HG02970 (cell line): Measurements from ENCODE around the gene HIVEP2.

Source experiments
- ATAC-seq: cut with Tn5 transposase; IDR thresholded peaks from one replicate; pipeline ENCODE4 v1.9.1; 2021; ENCODE audit warnings: mild to moderate bottlenecking, moderate library complexity, moderate number of reproducible peaks; ENCODE audit not compliant: unreplicated experiment, low FRiP score

The HIVEP2 gene

DNA sequence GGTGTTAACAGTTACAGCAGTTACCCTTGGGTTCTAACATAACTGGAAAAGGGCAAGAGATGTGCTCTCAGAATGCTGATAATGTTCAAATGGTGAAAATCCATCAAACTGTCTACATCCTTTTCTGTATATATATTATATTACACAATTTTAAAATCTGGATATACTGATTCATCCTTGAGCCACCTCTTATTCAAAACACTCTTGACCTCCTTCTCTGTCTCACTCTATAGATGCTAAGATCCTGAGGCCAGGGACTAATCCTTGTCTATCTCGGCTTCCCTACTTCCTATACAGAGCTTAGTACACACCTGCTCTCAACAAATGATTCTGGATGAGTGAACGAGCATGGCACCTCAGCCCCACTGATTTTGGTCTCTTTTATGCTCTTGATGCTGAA is 47.3 kb downstream of the HIVEP2 start:
- no peak for ATAC-seq

DNA sequence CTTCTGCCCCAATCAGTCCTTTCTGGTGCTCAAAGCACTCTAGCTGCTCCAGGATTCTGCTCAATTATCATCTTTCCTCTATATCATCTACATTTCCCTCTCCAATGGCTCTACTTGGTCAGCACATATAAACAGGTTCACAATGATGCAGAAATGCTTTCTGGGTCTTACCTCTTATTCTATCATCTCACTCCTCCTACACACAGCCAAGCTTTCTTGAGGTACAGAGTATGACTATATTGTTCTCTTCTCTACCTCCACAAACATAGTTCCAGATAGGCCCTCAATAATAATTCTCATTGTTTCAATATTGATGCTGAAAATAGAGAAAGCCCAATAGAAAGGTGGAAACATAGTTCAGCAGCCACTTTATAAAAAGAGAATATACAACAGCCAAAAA is 48.2 kb downstream of the HIVEP2 start:
- no peak for ATAC-seq

DNA sequence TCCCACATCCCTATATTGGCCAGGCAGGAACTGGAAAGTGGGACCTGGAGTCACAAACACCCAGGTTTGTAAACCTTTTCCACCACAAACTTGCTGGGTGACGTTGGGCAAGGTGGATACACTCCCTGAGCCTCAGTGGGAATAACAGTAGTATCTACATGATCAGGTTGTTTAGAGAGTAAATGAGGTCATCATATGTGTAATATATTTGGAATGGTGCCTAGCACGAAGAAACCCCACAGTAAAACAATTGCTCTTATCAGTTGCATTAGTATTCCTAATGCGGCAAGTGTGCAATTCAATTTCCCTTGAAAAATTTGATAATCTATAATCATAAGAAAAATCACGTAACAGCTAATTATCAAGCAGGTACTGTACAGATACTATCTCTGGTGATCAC is 51.9 kb downstream of the HIVEP2 start:
- ATAC-seq = no peak

DNA sequence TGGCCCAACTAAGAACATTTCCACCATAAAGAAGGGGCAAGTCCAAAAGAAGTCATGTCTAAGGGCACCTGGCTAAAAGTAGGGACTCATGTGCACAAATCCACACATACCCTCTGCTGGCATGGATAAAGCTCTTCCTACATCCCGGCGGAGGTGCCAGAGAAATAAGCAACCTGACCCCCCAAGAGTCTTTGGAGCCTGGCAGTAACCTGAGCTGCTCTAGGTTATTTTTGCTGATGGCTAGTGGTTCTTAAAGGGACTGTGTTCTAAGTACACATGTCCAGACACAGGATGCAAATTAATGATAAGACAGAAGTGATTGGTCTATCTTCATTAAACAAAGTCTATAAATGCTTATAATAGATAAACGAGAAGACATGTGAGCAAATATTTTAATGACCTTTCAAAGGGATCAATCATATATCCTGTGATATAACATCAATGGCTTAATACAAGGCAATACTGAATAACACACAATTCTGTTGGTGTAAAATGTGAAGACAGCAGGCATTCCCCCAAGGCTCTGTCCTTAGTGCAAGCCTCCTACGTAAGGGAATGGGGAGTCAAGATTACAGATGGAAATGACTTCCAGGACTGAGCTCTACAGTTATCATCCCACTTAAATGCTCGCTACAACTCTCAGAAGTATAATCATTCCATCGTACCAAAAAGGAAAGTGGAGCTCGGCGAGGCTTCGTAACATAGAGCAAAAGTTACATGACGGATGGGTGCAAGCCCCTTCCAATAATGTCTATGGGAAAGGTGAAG is 52.5 kb downstream of the HIVEP2 start:
- no peak for ATAC-seq

DNA sequence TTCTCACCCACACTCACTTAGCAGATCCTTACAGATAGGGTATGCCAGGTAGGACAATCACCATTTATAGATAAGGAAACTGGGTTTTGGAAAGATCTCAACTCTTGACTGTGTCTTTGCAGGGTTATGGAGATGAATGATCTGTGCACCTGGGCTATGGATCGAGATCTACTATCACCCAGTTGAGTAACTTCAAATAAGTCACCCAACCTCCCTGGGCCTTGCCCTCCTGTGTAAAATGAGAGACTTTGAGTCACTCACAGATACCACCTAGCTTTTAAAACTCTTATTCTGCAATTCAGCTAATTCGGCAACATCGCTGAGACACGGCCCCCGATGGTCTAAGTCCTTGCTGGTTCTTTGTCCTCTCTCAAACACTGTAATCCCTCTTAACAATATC is 53.5 kb downstream of the HIVEP2 start:
- ATAC-seq = no peak

DNA sequence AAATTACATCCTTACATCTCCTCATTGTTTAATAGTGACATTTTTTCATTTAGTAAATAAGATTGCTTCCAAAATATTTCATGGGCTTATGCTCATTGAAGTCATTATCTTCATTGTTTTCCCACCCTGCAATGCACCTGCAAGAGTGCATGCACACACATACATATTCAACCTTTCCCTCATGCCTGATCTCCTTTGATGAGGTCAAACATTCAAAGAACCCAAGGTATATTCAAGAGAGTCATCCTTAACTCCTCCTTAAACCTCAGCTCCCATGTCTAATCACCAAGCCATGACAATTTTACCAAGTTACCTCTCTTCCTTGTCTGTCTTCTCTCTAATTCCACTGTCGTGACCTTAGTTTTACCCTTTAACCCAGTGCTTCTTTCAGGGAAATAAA is 56.5 kb downstream of the HIVEP2 start:
- no peak for ATAC-seq

DNA sequence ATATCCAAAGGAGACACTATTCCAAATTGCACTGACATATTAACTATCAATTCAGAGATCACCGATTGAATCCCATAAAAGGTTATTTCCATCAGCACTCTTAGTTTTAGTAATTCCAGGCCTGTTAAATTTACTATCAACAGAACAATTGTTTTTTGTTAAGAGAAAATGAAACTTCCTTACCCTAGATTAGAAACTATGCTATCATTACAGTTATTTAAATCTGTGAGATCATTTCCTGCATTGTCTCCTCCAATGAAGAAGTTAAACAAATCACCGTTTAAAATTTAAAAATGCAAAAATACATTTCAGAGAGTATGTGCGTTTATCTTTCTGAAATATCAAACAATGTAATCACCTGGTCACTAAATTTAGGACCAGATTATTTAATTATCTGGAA is 57.5 kb downstream of the HIVEP2 start:
- no peak for ATAC-seq

DNA sequence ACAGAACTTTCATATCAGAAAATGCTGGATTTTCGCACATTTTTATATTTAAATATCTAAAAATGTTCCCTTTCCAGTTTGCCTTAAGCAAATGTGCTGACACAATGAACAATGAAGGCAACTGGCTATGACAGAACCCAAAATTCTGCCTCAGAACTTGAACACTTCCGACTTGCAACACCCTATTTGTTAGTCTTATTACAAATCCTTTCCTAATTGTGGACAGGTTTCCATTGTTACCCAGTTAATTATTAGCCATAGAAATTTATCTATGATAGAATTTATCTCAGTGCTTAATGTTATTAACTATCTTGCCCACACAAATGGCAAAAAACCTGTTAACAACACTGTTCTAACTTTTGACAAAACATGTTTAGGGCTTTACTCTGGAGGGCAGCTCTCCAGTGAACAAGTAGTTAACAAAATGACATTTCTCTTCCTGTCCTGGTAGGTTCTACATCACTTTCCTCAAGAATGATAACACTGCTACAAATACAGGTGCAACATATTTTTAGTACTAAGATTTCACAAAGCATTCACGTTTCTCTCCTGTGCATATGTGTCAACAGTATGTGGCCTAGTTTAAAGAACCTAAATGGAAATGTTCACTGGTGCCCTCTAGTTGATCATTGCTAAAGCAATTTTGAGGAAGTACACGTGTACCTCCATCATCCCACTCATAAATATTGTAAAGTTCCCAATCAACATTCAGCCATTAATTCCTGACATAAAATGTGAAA is 58.4 kb downstream of the HIVEP2 start:
- ATAC-seq = peak; percentile 64

DNA sequence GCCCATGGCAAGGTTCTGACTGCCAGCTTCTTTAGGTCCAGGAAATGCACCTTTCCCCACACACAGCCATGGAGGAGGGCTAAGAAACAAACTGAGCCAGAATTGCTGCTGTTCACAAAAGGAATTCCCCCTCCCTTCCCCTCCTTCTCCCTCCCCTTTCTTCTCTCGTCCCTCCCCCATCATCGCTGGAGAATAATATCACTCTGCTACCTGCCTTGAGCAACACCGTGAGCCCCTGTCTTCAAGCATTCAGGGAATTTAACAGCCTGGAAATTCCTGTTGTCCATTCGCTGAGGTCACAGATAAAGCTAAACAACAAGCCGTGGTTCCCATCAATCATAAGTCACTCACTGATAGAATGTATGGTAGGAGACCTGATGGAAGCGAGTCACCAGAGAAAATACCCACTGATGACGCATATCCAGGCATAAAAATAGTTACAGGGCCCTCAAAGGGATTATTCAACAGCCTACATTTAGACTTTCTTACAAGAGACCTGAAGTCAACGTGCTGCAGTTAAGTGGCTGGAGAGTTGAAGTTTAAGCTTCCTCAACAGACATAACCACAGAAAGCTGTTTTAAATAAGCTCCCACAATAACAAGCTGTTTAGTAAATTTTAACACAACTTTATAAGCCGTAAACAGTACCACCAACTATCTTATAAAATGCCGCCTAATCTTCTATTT is 59.7 kb downstream of the HIVEP2 start:
- ATAC-seq = peak; percentile 61

DNA sequence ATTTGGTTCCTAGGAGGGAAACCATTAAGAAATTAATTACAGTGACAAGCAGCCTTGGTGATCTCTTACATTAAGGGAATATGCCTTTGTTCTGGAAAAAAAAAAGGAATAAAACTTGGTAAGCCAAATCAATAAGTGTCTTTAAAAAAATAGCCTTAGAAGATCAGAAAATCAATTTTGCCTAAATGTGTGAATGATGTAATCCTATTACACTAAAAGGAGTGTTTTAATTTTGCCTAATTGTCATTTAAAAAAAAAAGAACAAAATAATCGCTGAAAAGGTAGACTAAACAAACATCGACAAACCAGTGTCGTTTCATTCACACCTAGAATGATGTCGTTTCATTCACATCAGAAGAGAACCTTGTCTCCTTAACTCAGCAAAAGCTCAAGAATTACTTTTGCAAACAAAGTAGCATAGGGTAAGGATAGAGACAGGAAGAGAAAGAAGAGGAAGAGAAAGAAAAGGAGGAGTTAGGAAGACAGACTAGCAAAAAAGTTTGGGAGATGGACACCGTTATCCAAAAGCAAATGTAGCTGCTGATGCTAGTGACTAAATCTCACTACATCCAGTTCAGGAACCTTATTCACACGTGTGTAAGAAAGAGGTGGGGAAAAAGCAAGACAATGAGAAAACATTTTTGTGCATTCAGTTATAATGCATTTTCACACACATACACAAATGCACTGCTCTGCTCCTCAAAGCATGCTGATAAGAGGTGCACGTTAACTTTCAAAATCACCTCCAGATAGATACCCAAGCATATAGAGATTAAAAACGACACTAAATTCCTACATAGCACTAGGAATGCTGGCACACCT is 60.6 kb downstream of the HIVEP2 start:
- ATAC-seq = no peak

DNA sequence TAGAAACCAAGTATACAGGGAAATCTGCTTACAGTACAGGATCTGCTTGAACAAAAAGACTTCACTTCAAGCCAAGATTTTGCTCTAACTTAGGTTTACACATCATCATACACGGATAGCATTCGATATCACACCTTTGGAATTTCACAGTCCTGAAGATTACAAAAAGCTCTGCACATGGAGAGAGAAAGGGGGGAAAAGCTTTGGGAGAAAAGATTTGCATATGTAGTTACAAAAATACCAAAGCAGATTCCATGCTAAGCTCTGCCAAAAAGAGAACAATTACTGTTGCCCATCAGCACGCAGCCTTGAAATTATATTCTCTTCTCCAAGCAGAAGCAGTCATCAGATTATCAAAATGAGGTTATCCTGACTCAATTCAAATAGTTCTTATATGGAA is 62.0 kb downstream of the HIVEP2 start:
- no peak for ATAC-seq

DNA sequence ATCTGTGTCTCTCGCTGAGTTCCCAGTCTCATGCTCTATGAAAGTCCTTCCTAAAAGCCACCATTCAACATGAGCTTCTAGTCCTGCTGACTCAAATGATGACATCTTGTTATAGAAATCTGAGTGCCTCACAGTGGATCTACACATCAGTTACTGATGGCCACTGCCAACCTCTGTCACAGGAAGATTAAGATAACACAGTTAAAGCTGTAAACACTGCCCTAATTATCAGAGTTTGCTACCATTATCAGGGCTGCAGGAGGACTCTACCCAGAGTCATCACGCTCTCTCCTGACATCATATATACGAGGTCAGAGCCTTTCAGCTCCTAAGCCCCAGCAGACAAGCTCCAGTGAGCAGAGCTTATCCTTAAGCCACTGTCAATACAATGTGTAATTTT is 63.2 kb downstream of the HIVEP2 start:
- ATAC-seq = no peak

DNA sequence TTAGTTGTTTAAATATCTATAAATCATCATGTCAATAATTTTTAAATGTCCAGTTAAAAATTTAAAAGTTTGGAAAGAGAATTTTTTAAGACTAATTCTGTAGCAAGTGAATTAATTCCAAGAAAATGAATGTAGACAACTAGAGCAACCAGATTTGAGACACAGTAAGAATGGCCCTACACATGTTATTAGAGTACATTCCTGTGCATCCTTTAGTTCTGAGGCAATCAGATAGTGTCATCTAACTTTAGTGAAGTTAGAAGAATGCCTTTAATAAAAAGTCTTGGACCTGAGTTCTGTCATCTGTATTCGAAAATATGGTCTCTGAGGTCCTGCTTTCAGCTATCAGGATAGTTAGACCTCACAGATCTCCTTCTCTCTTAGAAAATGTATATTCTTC is 63.7 kb downstream of the HIVEP2 start:
- ATAC-seq = no peak

DNA sequence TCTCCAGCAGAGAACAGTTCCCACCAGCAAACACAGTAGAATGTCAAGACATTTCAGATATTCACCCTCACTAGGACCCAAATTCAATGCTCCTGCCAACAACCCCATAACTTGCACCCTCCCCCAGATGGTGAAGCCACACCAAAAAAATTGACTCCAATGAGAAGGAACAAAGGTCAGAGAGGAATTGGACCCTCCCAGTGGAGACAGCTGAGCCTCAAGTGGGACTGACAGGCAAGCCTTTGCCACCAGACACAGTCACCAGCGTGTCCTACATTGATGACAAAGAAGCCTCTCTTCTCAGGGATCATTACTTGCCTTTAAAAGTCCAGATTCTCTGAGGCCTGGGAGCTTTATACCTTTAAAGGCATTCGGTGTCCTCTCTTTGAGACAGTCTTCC is 64.8 kb downstream of the HIVEP2 start:
- no peak for ATAC-seq

DNA sequence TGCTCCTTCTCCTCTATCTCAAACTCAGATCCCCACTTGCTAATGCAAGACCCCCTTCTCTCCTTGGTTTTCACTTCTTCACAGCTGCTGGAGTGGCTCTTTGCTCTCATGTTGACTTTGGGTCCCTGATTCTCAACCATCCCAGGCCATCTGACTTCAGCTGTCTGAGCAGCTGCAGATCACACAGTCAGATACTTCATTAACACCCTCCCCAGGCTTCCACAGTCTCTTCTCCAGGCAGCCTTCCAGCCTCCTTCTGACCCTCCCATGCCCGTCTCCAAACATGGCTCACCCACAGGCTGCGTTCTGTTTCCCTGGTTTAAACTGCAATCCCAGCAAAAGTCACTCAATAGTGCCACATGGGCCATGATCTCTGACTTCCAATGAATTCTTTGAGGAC is 65.4 kb downstream of the HIVEP2 start:
- no peak for ATAC-seq

DNA sequence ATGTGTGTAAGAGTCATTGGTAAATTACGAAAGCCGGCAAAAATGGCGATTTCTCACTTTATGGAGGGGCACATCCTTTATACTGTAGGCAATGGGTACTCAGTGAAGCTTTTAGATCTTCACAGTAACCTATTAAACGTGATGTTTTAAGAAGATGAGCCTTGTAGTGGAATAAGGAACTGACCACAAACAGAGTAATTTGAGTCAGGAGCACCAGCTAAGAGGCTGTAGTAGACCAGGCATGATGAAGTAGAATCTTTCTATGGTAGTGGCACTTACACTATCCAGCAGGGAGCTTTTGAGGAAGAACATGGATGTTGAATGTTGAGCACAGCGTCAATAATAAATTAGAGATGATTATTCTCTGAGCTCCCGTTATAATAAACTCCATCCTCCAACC is 65.9 kb downstream of the HIVEP2 start:
- ATAC-seq = no peak

DNA sequence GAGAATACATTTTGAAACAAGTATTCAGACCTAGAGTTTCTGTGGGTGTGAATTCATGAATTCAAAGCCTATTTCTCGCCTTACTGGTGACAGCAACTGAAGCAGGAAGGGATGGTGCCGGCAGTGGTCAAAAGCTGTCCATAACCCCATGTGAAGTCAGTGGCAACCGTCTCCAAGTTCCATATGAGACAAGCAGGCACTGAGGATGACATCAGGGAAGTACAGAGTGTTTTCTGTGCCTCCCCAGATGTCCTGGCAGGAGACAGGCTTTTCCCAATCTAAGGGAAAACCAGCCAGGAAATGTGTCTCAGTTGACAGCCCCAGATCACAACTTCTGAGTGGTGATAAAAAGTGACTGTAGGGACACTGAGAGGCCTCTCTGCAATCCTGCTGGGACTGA is 66.6 kb downstream of the HIVEP2 start:
- ATAC-seq = no peak

DNA sequence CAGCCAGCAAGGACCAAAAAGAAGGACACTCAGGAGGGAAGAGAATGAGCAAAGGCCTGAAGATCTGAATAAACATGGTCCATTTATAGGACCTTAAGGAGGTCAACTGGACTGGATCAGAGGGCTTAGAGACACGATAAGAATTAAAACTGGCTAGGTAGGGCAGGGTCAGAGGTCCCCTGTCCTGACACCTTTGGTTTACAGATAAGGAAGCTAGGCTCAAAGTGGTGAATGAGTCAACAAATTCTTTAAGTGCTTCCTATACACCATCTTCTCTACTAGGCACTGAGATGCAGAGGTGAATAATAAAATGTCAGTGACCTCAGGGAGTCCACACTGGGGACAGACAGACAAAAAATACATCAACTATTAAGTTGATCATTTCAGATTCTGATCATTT is 70.3 kb downstream of the HIVEP2 start:
- no peak for ATAC-seq

DNA sequence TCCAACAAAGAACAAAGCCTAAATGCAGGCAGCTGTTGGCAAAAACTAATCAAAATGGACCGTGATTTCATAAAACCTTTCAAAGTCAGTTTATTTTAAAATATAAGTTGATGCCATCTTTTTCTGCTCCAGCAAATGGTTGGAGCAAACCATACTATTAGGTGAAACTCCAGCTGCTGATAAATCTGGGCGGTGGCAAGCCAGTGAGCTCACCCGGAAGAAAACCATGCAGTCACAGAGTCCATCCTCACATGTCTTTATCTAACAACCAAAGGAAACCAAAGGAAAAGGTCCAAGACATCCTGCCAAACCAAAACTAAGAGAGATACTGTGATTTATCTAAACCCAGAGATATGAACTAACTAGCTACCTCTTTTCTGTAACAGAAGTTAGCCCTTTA is 72.6 kb downstream of the HIVEP2 start:
- no peak for ATAC-seq

DNA sequence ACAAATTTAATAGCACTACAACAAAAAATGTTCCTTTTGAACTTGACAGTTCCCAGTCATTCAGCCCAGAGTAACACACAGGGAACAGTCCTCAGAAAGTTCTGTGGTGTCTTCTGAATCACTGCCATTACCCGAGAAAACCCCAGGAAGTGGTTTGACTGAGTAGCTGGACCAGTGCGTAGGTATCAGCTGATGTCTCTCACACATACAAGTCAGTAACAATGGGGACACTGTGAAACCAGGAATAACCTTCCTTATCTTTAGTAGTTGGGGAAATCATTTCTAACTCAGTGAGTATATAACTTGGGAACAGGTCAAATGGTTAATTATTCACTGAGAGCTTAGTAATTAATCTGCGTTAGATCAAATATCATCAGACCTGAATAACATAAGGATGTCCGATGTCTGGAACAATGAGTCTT is 73.1 kb downstream of the HIVEP2 start:
- no peak for ATAC-seq
